A673 (cell line): ENCODE data around the gene SEPTIN8. TPM values are rescaled to one million over a fixed set of nuclear protein-coding genes. Genes with fewer than 3 reads are reported as not detected.
"Not testable (repeated sequence)": the region's sequence is repeated elsewhere in the genome, so short reads cannot be mapped to it uniquely, and the experiment has no call there.

ENCODE experiments used
- BruUV-seq: library from RNA; stranded (reverse); fragments of 400-500 nt; replicated peaks from 2 replicates; lab custom pipeline; 2021; lab: Mats Ljungman, UMichigan
- CTCF ChIA-PET: fragments of 300-600 bp; sonication (Branson Sonifier 250); formaldehyde crosslinking; loops from one replicate; lab custom pipeline; 2022; ENCODE audit warnings: antibody characterized with exemption; lab: Charles Lee
- POLR2A ChIA-PET: fragments of 300-600 bp; sonication (Branson Sonifier 250); formaldehyde crosslinking; loops from one replicate; lab custom pipeline; 2022; ENCODE audit warnings: antibody characterized with exemption; ENCODE audit not compliant: low non-redundant PET; lab: Charles Lee
- DNase-seq: peaks from one replicate; pipeline ENCODE4 v3.0.0-alpha.2; 2015; ENCODE audit warnings: low spot score
- H3K27ac ChIP-seq: fragments of 200-600 bp; sonication (generic); 2 replicates; pipeline ENCODE4 v1.5.1; 2016; ENCODE audit warnings: mixed run types, low read depth, mild to moderate bottlenecking, mixed read lengths, antibody characterized with exemption, low read length; ENCODE audit not compliant: poor library complexity, severe bottlenecking
- H3K27me3 ChIP-seq: fragments of 200-600 bp; sonication (generic); replicated peaks from 2 replicates; pipeline ENCODE4 v1.6.1; 2017; ENCODE audit warnings: mixed run types, low read depth, mild to moderate bottlenecking, mixed read lengths, antibody characterized with exemption, low read length; ENCODE audit not compliant: insufficient read depth, poor library complexity
- H3K36me3 ChIP-seq: fragments of 200-600 bp; sonication (generic); 2 replicates; pipeline ENCODE4 v1.6.1; 2016; ENCODE audit warnings: mixed run types, mild to moderate bottlenecking, mixed read lengths, antibody characterized with exemption, low read length; ENCODE audit not compliant: insufficient read depth, poor library complexity, severe bottlenecking
- H3K4me1 ChIP-seq: fragments of 200-600 bp; sonication (generic); 2 replicates; pipeline ENCODE4 v1.6.1; 2017; ENCODE audit warnings: mixed run types, mild to moderate bottlenecking, mixed read lengths, antibody characterized with exemption, low read length; ENCODE audit not compliant: insufficient read depth, poor library complexity, severe bottlenecking
- H3K4me3 ChIP-seq: fragments of 200-600 bp; sonication (generic); 2 replicates; pipeline ENCODE4 v1.5.1; 2016; ENCODE audit warnings: low read depth, mixed run types, mild to moderate bottlenecking, mixed read lengths, low read length; ENCODE audit not compliant: poor library complexity, severe bottlenecking
- H3K9me3 ChIP-seq: fragments of 200-600 bp; sonication (generic); 2 replicates; pipeline ENCODE4 v1.6.1; 2016; ENCODE audit warnings: mixed run types, low read depth, mild to moderate bottlenecking, mixed read lengths, antibody characterized with exemption, low read length; ENCODE audit not compliant: poor library complexity, severe bottlenecking
- CTCF ChIP-seq: fragments of 300-800, 200-600 bp; sonication (generic); conservative IDR thresholded peaks from 2 replicates; pipeline ENCODE4 v1.5.1; 2017; ENCODE audit warnings: low read depth, mild to moderate bottlenecking, antibody characterized with exemption, low read length, moderate library complexity, mixed read lengths
- EZH2 ChIP-seq: fragments of 200-600 bp; sonication (generic); IDR thresholded peaks from 2 replicates; pipeline ENCODE4 v1.6.1; 2017; ENCODE audit warnings: borderline replicate concordance, low read depth, mild to moderate bottlenecking, mixed read lengths, antibody characterized with exemption, low read length; ENCODE audit not compliant: poor library complexity, severe bottlenecking
- intact Hi-C: fragments of 100-400 bp; cut with micrococcal nuclease; formaldehyde crosslinking; loops from one replicate; pipeline ENCODE4 v1.10.0; 2022; ENCODE audit not compliant: unreplicated experiment
- total RNA-seq: library from RNA; stranded (reverse); gene quantifications from 2 replicates; pipeline ENCODE4 v1.2.3, GENCODE V29; 2021

Gene SEPTIN8
- total RNA-seq, 1 experiment from 2014 or later, result 26.4 TPM

GRCh38 chr5:132808866-132809265 is 31.8 kb upstream of the SEPTIN8 start:
- Histone ChIP-seq H3K36me3 (no peaks in the 10 kb centered on the region), H3K4me3 (no peak overlapping the region), H3K9me3 (no peaks in the 10 kb centered on the region), H3K27ac (no peak overlapping the region), H3K27me3 (peaks cover 20% of the 10 kb centered on the region), H3K4me1 (no peaks in the 10 kb centered on the region)
- intact Hi-C loops, result no loop called here
- ChIA-PET CTCF (no interaction called here), POLR2A (no interaction called here)
- TF ChIP-seq EZH2 (no peak), CTCF (no peak)
- no TSS peak for BruUV-seq
- DNase-seq, result no peak

DNA sequence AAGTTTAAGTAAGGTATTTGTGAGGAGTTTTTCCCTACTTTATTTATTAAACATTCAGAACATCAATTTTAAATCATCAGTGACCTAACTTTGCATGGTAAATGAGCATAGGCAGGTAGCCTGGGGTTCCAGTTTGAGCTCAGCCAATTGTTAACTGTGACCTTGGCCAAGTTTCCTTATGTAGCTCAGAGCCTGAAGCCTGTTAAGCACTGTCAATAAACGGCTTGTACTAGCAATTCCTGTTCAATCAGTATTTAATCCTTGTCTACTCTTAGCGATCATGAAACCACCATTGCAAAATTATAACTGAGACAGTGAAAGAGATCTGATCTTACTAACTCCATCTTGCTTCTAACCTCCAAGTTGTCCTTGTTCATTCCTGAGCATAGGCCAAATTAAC is 31.4 kb upstream of the SEPTIN8 start:
- no TSS peak for BruUV-seq

GRCh38 chr5:132807163-132807838 is 30.3 kb upstream of the SEPTIN8 start:
- intact Hi-C loops, result no loop called here
- ChIA-PET POLR2A (no interaction called here), CTCF (interaction anchor here (1.3 kb wide), 1 partner anchor 13 kb away, joined by 7 read pairs; no protein-coding TSS in a partner anchor)
- no TSS peak for BruUV-seq
- no peaks in the 10 kb centered on the region for H3K4me1 ChIP-seq
- no peaks in the 10 kb centered on the region for H3K36me3 ChIP-seq
- peaks cover 9% of the 10 kb centered on the region for H3K27me3 ChIP-seq
- peak; percentile 29 for DNase-seq
- TF ChIP-seq EZH2 (no peak), CTCF (peak; percentile 36)
- no peak overlapping the region for H3K4me3 ChIP-seq
- H3K27ac ChIP-seq, result no peak overlapping the region
- H3K9me3 ChIP-seq, result no peaks in the 10 kb centered on the region

More for the DNA sequence above, 31.4 kb upstream of the SEPTIN8 start:
- TF ChIP-seq EZH2 (no peak), CTCF (no peak)
- Histone ChIP-seq H3K4me1 (no peaks in the 10 kb centered on the region), H3K36me3 (no peaks in the 10 kb centered on the region), H3K27me3 (peaks cover 18% of the 10 kb centered on the region), H3K9me3 (no peaks in the 10 kb centered on the region), H3K4me3 (no peak overlapping the region), H3K27ac (no peak overlapping the region)
- DNase-seq, result no peak
- intact Hi-C loops, result no loop called here
- CTCF ChIA-PET, result no interaction called here
- POLR2A ChIA-PET, result no interaction called here

GRCh38 chr5:132806804-132807162 is 29.7 kb upstream of the SEPTIN8 start:
- H3K9me3 ChIP-seq, H3K27ac ChIP-seq, intact Hi-C loops, H3K4me3 ChIP-seq, BruUV-seq, POLR2A ChIA-PET, DNase-seq, H3K4me1 ChIP-seq, H3K27me3 ChIP-seq, H3K36me3 ChIP-seq: not testable (repeated sequence)
- CTCF ChIA-PET, result interaction anchor here (1.3 kb wide), 1 partner anchor 14 kb away, joined by 7 read pairs; no protein-coding TSS in a partner anchor

DNA sequence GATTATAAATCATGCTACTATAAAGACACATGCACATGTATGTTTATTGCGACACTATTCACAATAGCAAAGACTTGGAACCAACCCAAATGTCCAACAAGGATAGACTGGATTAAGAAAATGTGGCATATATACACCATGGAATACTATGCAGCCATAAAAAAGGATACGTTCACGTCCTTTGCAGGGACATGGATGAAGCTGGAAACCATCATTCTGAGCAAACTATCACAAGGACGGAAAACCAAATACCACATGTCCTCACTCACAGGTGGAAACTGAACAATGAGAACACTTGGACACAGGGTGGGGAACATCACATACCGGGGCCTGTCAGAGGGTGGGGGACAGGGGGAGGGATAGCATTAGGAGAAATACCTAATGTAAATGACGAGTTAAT is 28.8 kb upstream of the SEPTIN8 start:
- H3K27me3 ChIP-seq, H3K36me3 ChIP-seq, H3K9me3 ChIP-seq, H3K4me1 ChIP-seq, CTCF ChIA-PET, DNase-seq, intact Hi-C loops, H3K4me3 ChIP-seq, BruUV-seq, POLR2A ChIA-PET, H3K27ac ChIP-seq: not testable (repeated sequence)
